T-helper 1 cell treated with Interleukin-12 subunit alpha and Interleukin-12 subunit beta and Interleukin-4 antibody, amounts not matched to agents 30 ng/mL and 1 ng/mL, for 36 hours (primary cell): Measurements from ENCODE around the gene BRD3OS. TPM values are rescaled to one million over a fixed set of nuclear protein-coding genes. Genes with fewer than 3 reads are reported as not detected.

Experiments used
- total RNA-seq: library from RNA; stranded (reverse); gene quantifications from 2 replicates; pipeline ENCODE4 v1.2.3, GENCODE V29; 2022

BRD3OS gene
- total RNA-seq, 1 donor from 2014 or later: 14.4 TPM

Other genes with a start within 250 kb of the BRD3OS start
- gene VAV2, start 33.2 kb upstream of the BRD3OS start, total RNA-seq: 3.1 and 3.9 TPM in 2 replicates
- 24.2 and 26.3 TPM in 2 replicates for gene BRD3, start 42.5 kb downstream of the BRD3OS start, total RNA-seq
- gene WDR5, start 110.6 kb downstream of the BRD3OS start, total RNA-seq: 37.2 and 42.2 TPM in 2 replicates
- 29.4 and 43.3 TPM in 2 replicates for gene RNU6ATAC, start 139.1 kb downstream of the BRD3OS start, total RNA-seq